Right kidney (tissue), 1 donor: ENCODE data around the gene ZBTB46.
A peak's percentile ranks its signal among the peaks of the same experiment; 100 is the strongest.
"Not testable (repeated sequence)": the region's sequence is repeated elsewhere in the genome, so short reads cannot be mapped to it uniquely, and the experiment has no call there.

Experiments used
- DNase-seq: peaks from one replicate; pipeline ENCODE4 v3.0.0-alpha.2; 2016

Gene ZBTB46

GRCh38 chr20:63789836-63790571 lies 41.1 kb downstream of the ZBTB46 start:
- no peak for DNase-seq

GRCh38 chr20:63787749-63788148 lies 43.3 kb downstream of the ZBTB46 start:
- no peak for DNase-seq

- DNase-seq = no peak
Measured at GRCh38 chr20:63787302-63787701, 43.8 kb downstream of the ZBTB46 start.

- no peak for DNase-seq
Measured at GRCh38 chr20:63785691-63786131, 45.4 kb downstream of the ZBTB46 start.

- DNase-seq = no peak
Measured at GRCh38 chr20:63783970-63784369, 47.1 kb downstream of the ZBTB46 start.

- no peak for DNase-seq
Measured at GRCh38 chr20:63782521-63782971, 48.5 kb downstream of the ZBTB46 start.

GRCh38 chr20:63782051-63782471 lies 49.0 kb downstream of the ZBTB46 start:
- DNase-seq = no peak

GRCh38 chr20:63781181-63781580 lies 49.9 kb downstream of the ZBTB46 start:
- no peak for DNase-seq

GRCh38 chr20:63778857-63779256 lies 52.2 kb downstream of the ZBTB46 start:
- no peak for DNase-seq

GRCh38 chr20:63778034-63778752 lies 52.9 kb downstream of the ZBTB46 start:
- DNase-seq = no peak

- no peak for DNase-seq
Measured at GRCh38 chr20:63777614-63778013, 53.5 kb downstream of the ZBTB46 start.

- DNase-seq = not testable (repeated sequence)
Measured at GRCh38 chr20:63776875-63777274, 54.2 kb downstream of the ZBTB46 start.

GRCh38 chr20:63775096-63775978 lies 55.7 kb downstream of the ZBTB46 start:
- DNase-seq = peak; percentile 85

GRCh38 chr20:63774306-63774705 lies 56.8 kb downstream of the ZBTB46 start:
- no peak for DNase-seq

GRCh38 chr20:63773571-63774241 lies 57.4 kb downstream of the ZBTB46 start:
- no peak for DNase-seq

GRCh38 chr20:63772781-63773518 lies 58.1 kb downstream of the ZBTB46 start:
- no peak for DNase-seq

- DNase-seq = no peak
Measured at GRCh38 chr20:63771046-63771707, 59.9 kb downstream of the ZBTB46 start.

- DNase-seq = no peak
Measured at GRCh38 chr20:63769891-63770474, 61.1 kb downstream of the ZBTB46 start.

GRCh38 chr20:63768591-63769515 lies 62.2 kb downstream of the ZBTB46 start:
- DNase-seq = no peak
